ENCODE data around the gene TAC3. TPM values are rescaled to one million over a fixed set of nuclear protein-coding genes. Genes with fewer than 3 reads are reported as not detected.
A peak's percentile ranks its signal among the peaks of the same experiment; 100 is the strongest.

The TAC3 gene
- total RNA-seq, 1 experiment from 2014 or later: not detected

DNA sequence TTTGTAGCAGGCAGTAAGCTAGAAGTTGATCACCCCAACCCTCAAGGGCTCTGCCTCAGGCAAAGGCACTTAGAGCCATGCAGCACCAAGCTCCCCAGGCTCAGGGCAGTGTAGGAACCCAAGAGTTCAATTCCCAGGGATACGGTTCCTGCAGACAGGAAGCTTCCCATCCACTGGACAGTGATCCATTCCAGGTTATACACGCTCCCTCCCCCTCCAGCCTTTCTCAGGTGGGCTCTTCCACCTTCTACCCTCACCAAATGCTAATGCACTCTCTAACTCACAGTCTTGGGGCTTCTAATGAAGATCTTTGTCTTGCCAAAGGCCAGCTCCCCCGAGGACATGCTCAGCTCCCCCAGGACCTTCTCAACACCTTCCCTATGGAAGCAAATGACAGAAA lies 20.9 kb upstream of the TAC3 start:
- CTCF ChIA-PET: interaction anchor here (0.9 to 2.0 kb wide), 2 partner anchors 23 to 32 kb away, joined by 4 to 8 read pairs; no protein-coding TSS in a partner anchor
- DNase-seq (ENCODE audit: unreplicated experiment): no peak
- no TSS peak for BruUV-seq (replicated peaks)
- intact Hi-C loops (cut with micrococcal nuclease): no loop called here
- Mint-ChIP-seq H3K9me3 (ENCODE audit: unreplicated experiment) (no peaks in the 10 kb centered on the region), H3K27me3 (ENCODE audit: insufficient read depth, unreplicated experiment) (peaks cover 44% of the 10 kb centered on the region), H3K36me3 (ENCODE audit: insufficient read depth, unreplicated experiment) (no peaks in the 10 kb centered on the region), H3K4me1 (ENCODE audit: insufficient read depth, unreplicated experiment) (peaks cover 10% of the 10 kb centered on the region), H3K4me3 (ENCODE audit: unreplicated experiment) (no peak overlapping the region), H3K27ac (ENCODE audit: low read depth, unreplicated experiment) (no peak overlapping the region)
- POLR2A ChIA-PET: interaction anchor here (0.7 kb wide), 3 partner anchors 14 to 20 kb away, joined by 3 read pairs; no protein-coding TSS in a partner anchor
- TF ChIP-seq, protein P1, sequence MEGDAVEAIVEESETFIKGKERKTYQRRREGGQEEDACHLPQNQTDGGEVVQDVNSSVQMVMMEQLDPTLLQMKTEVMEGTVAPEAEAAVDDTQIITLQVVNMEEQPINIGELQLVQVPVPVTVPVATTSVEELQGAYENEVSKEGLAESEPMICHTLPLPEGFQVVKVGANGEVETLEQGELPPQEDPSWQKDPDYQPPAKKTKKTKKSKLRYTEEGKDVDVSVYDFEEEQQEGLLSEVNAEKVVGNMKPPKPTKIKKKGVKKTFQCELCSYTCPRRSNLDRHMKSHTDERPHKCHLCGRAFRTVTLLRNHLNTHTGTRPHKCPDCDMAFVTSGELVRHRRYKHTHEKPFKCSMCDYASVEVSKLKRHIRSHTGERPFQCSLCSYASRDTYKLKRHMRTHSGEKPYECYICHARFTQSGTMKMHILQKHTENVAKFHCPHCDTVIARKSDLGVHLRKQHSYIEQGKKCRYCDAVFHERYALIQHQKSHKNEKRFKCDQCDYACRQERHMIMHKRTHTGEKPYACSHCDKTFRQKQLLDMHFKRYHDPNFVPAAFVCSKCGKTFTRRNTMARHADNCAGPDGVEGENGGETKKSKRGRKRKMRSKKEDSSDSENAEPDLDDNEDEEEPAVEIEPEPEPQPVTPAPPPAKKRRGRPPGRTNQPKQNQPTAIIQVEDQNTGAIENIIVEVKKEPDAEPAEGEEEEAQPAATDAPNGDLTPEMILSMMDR (IDR thresholded peaks at IDR 0.05; ENCODE audit: unreplicated experiment): no peak

DNA sequence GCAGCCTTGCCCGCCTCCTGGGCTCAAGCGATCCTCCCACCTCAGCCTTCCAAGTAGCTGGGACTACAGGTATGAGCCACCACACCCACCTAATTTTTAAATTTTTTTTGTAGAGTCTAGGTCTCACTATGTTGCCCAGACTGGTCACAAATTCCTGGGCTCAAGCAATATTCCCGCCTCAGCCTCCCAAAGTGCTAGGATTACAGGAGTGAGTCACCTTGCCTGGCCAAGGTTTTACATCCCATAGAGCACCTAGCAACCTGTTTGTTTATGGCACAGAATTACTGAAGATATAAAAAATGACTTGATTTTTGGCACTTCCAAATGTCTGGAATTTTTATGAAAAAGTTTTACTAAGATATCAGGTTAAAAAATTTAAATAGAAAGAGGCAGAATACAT lies 17.1 kb upstream of the TAC3 start:
- BruUV-seq (replicated peaks): no TSS peak
- peak; percentile 57 for DNase-seq (ENCODE audit: unreplicated experiment)
- intact Hi-C loops (cut with micrococcal nuclease): no loop called here

DNA sequence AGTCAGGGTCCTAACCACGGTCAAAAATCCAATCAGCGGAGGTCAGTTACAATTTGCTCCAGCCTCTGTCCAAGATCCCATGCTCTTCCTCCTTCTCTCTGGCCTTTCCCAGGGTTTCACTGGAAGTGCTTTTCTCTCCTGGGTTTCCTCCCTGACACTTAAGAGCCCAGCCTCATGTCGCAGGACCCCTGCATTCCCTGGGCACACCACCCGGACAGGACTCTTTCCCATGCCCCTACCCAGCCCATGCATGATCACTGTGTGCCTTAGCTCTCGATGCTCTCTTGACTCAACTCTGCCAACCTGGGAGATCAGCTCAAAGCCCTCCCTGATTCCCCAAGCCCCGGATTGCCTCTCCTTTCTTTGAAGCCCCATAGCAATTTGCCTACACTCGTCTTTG lies 15.5 kb upstream of the TAC3 start:
- no TSS peak for BruUV-seq (replicated peaks)
- ChIA-PET POLR2A (interaction anchor here (0.6 to 4.7 kb wide), 15 partner anchors 9 to 343 kb away, joined by 3 to 21 read pairs (median 4); partner anchors contain the start of genes LRP1, NAB2, NEMP1 and PTGES3), CTCF (interaction anchor here (0.6 to 6.6 kb wide), 13 partner anchors 9 to 208 kb away, joined by 3 to 71 read pairs (median 6); partner anchors contain the start of gene TAC3)
- Mint-ChIP-seq H3K36me3 (ENCODE audit: insufficient read depth, unreplicated experiment) (no peaks in the 10 kb centered on the region), H3K4me3 (ENCODE audit: unreplicated experiment) (peak overlapping the region; percentile 41), H3K4me1 (ENCODE audit: insufficient read depth, unreplicated experiment) (peaks cover 30% of the 10 kb centered on the region), H3K9me3 (ENCODE audit: unreplicated experiment) (no peaks in the 10 kb centered on the region), H3K27ac (ENCODE audit: low read depth, unreplicated experiment) (peak overlapping the region; percentile 76), H3K27me3 (ENCODE audit: insufficient read depth, unreplicated experiment) (peaks cover 15% of the 10 kb centered on the region)
- intact Hi-C loops (cut with micrococcal nuclease): loop anchor here (1.0 kb wide), 1 partner anchor 23 kb away; no protein-coding TSS in a partner anchor
- no peak for DNase-seq (ENCODE audit: unreplicated experiment)
- TF ChIP-seq, protein P1 (IDR thresholded peaks at IDR 0.05; ENCODE audit: unreplicated experiment): no peak

More for the DNA sequence above, 17.1 kb upstream of the TAC3 start:
- Mint-ChIP-seq H3K27me3 (ENCODE audit: insufficient read depth, unreplicated experiment) (peaks cover 12% of the 10 kb centered on the region), H3K4me1 (ENCODE audit: insufficient read depth, unreplicated experiment) (peaks cover 30% of the 10 kb centered on the region), H3K9me3 (ENCODE audit: unreplicated experiment) (no peaks in the 10 kb centered on the region), H3K36me3 (ENCODE audit: insufficient read depth, unreplicated experiment) (no peaks in the 10 kb centered on the region), H3K27ac (ENCODE audit: low read depth, unreplicated experiment) (no peak overlapping the region), H3K4me3 (ENCODE audit: unreplicated experiment) (no peak overlapping the region)
- TF ChIP-seq, protein P1 (IDR thresholded peaks at IDR 0.05; ENCODE audit: unreplicated experiment): no peak
- ChIA-PET POLR2A (interaction anchor here (1.6 to 4.7 kb wide), 2 partner anchors 27 to 78 kb away, joined by 7 to 21 read pairs; partner anchors contain the start of gene STAT6), CTCF (interaction anchor here (1.1 to 6.6 kb wide), 3 partner anchors 25 to 33 kb away, joined by 4 to 71 read pairs (median 13); no protein-coding TSS in a partner anchor)

DNA sequence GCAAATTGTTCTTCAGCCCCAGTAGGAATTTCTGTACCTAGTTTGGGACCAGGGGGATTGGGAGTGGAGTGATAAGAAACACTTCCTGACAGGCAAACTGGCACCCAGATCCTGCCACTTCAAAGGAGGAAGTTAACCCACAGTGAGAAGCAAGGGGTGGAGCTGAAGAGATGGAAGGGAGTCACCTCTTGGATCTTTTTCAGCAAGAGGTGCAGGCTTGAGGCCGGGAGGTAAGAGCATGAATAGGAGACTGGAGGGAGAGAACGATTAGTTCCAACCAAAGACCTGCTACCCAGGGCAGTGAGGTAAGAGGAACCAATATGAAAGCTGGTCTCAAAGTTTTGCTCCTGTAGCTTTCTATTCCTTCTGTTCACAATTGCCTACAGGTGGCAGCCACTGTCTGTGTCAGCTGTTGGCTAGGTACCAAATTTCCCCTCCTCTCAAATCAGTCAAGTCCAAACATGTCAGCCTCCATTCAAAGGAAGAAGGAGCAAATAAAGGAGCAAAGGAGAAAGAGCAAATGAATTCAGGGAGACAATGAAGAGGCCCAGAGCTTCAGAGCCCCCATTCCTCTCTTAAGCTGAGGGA lies 14.9 kb upstream of the TAC3 start:
- no TSS peak for BruUV-seq (replicated peaks)
- Mint-ChIP-seq H3K4me1 (ENCODE audit: insufficient read depth, unreplicated experiment) (peaks cover 30% of the 10 kb centered on the region), H3K27ac (ENCODE audit: low read depth, unreplicated experiment) (peak overlapping the region; percentile 76), H3K9me3 (ENCODE audit: unreplicated experiment) (no peaks in the 10 kb centered on the region), H3K27me3 (ENCODE audit: insufficient read depth, unreplicated experiment) (peaks cover 21% of the 10 kb centered on the region), H3K4me3 (ENCODE audit: unreplicated experiment) (peak overlapping the region; percentile 41), H3K36me3 (ENCODE audit: insufficient read depth, unreplicated experiment) (no peaks in the 10 kb centered on the region)
- ChIA-PET CTCF (interaction anchor here (0.6 to 6.6 kb wide), 13 partner anchors 8 to 209 kb away, joined by 3 to 71 read pairs (median 5); no protein-coding TSS in a partner anchor), POLR2A (interaction anchor here (0.6 to 4.7 kb wide), 18 partner anchors 10 to 343 kb away, joined by 3 to 21 read pairs (median 4); partner anchors contain the start of genes LRP1, MYO1A, NAB2 and NEMP1)
- TF ChIP-seq, protein P1 (IDR thresholded peaks at IDR 0.05; ENCODE audit: unreplicated experiment): no peak
- peak; percentile 81 for DNase-seq (ENCODE audit: unreplicated experiment)
- intact Hi-C loops (cut with micrococcal nuclease): loop anchor here (1.0 kb wide), 1 partner anchor 23 kb away; no protein-coding TSS in a partner anchor

Data from MCF 10A (cell line).